ENCODE measurements around the gene GGACT.

The GGACT gene

GRCh38 chr13:100549316-100549715, 39.3 kb downstream of the GGACT start:
- ChIA-PET CTCF (no interaction called here), POLR2A (no interaction called here)
- DNase-seq (ENCODE audit: extremely low spot score): no peak
- TF ChIP-seq L3MBTL2 (conservative IDR thresholded peaks at IDR 0.05) (no peak), FOXA1 (IDR thresholded peaks at IDR 0.05) (no peak), NFRKB (IDR thresholded peaks at IDR 0.05) (no peak), LEF1 (IDR thresholded peaks at IDR 0.05; ENCODE audit: borderline replicate concordance) (no peak)

- TF ChIP-seq L3MBTL2 (conservative IDR thresholded peaks at IDR 0.05) (no peak), NFRKB (IDR thresholded peaks at IDR 0.05) (no peak), BHLHE40 (IDR thresholded peaks at IDR 0.05; ENCODE audit: borderline replicate concordance) (no peak), FOXM1 (IDR thresholded peaks at IDR 0.05; ENCODE audit: borderline replicate concordance) (no peak)
- DNase-seq (ENCODE audit: extremely low spot score): no peak
- ChIA-PET CTCF (interaction anchor here (0.6 kb wide), 1 partner anchor 10 kb away, joined by 5 read pairs; no protein-coding TSS in a partner anchor), POLR2A (no interaction called here)
Observed at GRCh38 chr13:100547791-100548201, 40.8 kb downstream of the GGACT start.

GRCh38 chr13:100546713-100547405, 41.7 kb downstream of the GGACT start:
- TF ChIP-seq ZNF384 (IDR thresholded peaks at IDR 0.05) (no peak), BHLHE40 (IDR thresholded peaks at IDR 0.05; ENCODE audit: borderline replicate concordance) (no peak), PKNOX1 (IDR thresholded peaks at IDR 0.05) (no peak), L3MBTL2 (conservative IDR thresholded peaks at IDR 0.05) (no peak), SP1 (IDR thresholded peaks at IDR 0.05) (no peak), CTBP1 (IDR thresholded peaks at IDR 0.05; ENCODE audit: borderline replicate concordance) (no peak), SUZ12 (IDR thresholded peaks at IDR 0.05) (no peak), LEF1 (IDR thresholded peaks at IDR 0.05; ENCODE audit: borderline replicate concordance) (no peak)
- DNase-seq (ENCODE audit: extremely low spot score): no peak
- ChIA-PET POLR2A (no interaction called here), CTCF (no interaction called here)

- ChIA-PET CTCF (no interaction called here), POLR2A (no interaction called here)
- DNase-seq (ENCODE audit: extremely low spot score): no peak
- TF ChIP-seq HDGF (IDR thresholded peaks at IDR 0.05; ENCODE audit: borderline replicate concordance): no peak
- no peak for TF ChIP-seq TARDBP (IDR thresholded peaks at IDR 0.05)
- TF ChIP-seq ARNT (IDR thresholded peaks at IDR 0.05): no peak
- TF ChIP-seq L3MBTL2 (conservative IDR thresholded peaks at IDR 0.05): no peak
- no peak for TF ChIP-seq FOXM1 (IDR thresholded peaks at IDR 0.05; ENCODE audit: borderline replicate concordance)
- no peak for TF ChIP-seq SUZ12 (IDR thresholded peaks at IDR 0.05)
- no peak for TF ChIP-seq ELF4 (IDR thresholded peaks at IDR 0.05)
- TF ChIP-seq FOXA1 (IDR thresholded peaks at IDR 0.05): no peak
- TF ChIP-seq BHLHE40 (IDR thresholded peaks at IDR 0.05; ENCODE audit: borderline replicate concordance): no peak
- TF ChIP-seq NFRKB (IDR thresholded peaks at IDR 0.05): no peak
- TF ChIP-seq CTBP1 (IDR thresholded peaks at IDR 0.05; ENCODE audit: borderline replicate concordance): no peak
- TF ChIP-seq ZNF384 (IDR thresholded peaks at IDR 0.05): no peak
- TF ChIP-seq SP1 (IDR thresholded peaks at IDR 0.05): no peak
- no peak for TF ChIP-seq FOXK2 (IDR thresholded peaks at IDR 0.05)
- no peak for TF ChIP-seq PKNOX1 (IDR thresholded peaks at IDR 0.05)
Observed at GRCh38 chr13:100545684-100546061, 42.9 kb downstream of the GGACT start.

- ChIA-PET CTCF (interaction anchor here (0.6 kb wide), 1 partner anchor 28 kb away, joined by 3 read pairs; no protein-coding TSS in a partner anchor), POLR2A (no interaction called here)
- no peak for TF ChIP-seq CTBP1 (IDR thresholded peaks at IDR 0.05; ENCODE audit: borderline replicate concordance)
- TF ChIP-seq ARNT (IDR thresholded peaks at IDR 0.05): no peak
- TF ChIP-seq FOXM1 (IDR thresholded peaks at IDR 0.05; ENCODE audit: borderline replicate concordance): no peak
- no peak for TF ChIP-seq SP1 (IDR thresholded peaks at IDR 0.05)
- no peak for TF ChIP-seq ZNF384 (IDR thresholded peaks at IDR 0.05)
- TF ChIP-seq LEF1 (IDR thresholded peaks at IDR 0.05; ENCODE audit: borderline replicate concordance): no peak
- no peak for TF ChIP-seq NFRKB (IDR thresholded peaks at IDR 0.05)
- TF ChIP-seq PKNOX1 (IDR thresholded peaks at IDR 0.05): no peak
- no peak for TF ChIP-seq FOXK2 (IDR thresholded peaks at IDR 0.05)
- TF ChIP-seq BHLHE40 (IDR thresholded peaks at IDR 0.05; ENCODE audit: borderline replicate concordance): no peak
- TF ChIP-seq SUZ12 (IDR thresholded peaks at IDR 0.05): no peak
Observed at GRCh38 chr13:100544866-100545683, 43.5 kb downstream of the GGACT start.

GRCh38 chr13:100543872-100544602, 44.6 kb downstream of the GGACT start:
- CTCF ChIA-PET: interaction anchor here (0.6 kb wide), 1 partner anchor 29 kb away, joined by 3 read pairs; no protein-coding TSS in a partner anchor
- TF ChIP-seq LEF1 (IDR thresholded peaks at IDR 0.05; ENCODE audit: borderline replicate concordance) (no peak), ELF4 (IDR thresholded peaks at IDR 0.05) (no peak), FOXA1 (IDR thresholded peaks at IDR 0.05) (no peak), L3MBTL2 (conservative IDR thresholded peaks at IDR 0.05) (no peak), FOXM1 (IDR thresholded peaks at IDR 0.05; ENCODE audit: borderline replicate concordance) (no peak), PKNOX1 (IDR thresholded peaks at IDR 0.05) (no peak), ZNF384 (IDR thresholded peaks at IDR 0.05) (no peak), HDGF (IDR thresholded peaks at IDR 0.05; ENCODE audit: borderline replicate concordance) (no peak), SUZ12 (IDR thresholded peaks at IDR 0.05) (no peak)
- POLR2A ChIA-PET: no interaction called here
- DNase-seq (ENCODE audit: extremely low spot score): no peak

More at GRCh38 chr13:100544866-100545683, 43.5 kb downstream of the GGACT start:
- DNase-seq (ENCODE audit: extremely low spot score): no peak
